ENCODE results near the gene IRX2. TPM values are rescaled to one million over a fixed set of nuclear protein-coding genes. Genes with fewer than 3 reads are reported as not detected.

Gene IRX2
- total RNA-seq, 1 donor from 2014 or later, result 0.52 TPM

- H3K9me3 ChIP-seq (ENCODE audit: control insufficient read depth in 3 of 3, low read length in 3 of 3), result no peaks in the 10 kb centered on the region
- no peaks in the 10 kb centered on the region for H3K36me3 ChIP-seq (ENCODE audit: control insufficient read depth in 3 of 3, insufficient read depth in 3 of 3, low read length in 3 of 3)
- H3K4me3 ChIP-seq (ENCODE audit: low read length in 3 of 3), result no peak overlapping the region
- peaks cover 0 to 14% (median 0%) of the 10 kb centered on the region in 3 donors for H3K27me3 ChIP-seq (ENCODE audit: control insufficient read depth in 3 of 3, insufficient read depth in 3 of 3, low read length in 3 of 3)
- no peak overlapping the region for H3K9ac ChIP-seq (ENCODE audit: low read depth in 1 of 3, low read length in 3 of 3)
- H3K27ac ChIP-seq (ENCODE audit: low read depth, low read length), result no peak overlapping the region
- H3K4me1 ChIP-seq (ENCODE audit: control insufficient read depth in 3 of 3, insufficient read depth in 3 of 3, low read length in 3 of 3), result no peaks in the 10 kb centered on the region
Observed at GRCh38 chr5:2699686-2700085, 51.8 kb downstream of the IRX2 start.

- no peaks in the 10 kb centered on the region for H3K36me3 ChIP-seq (ENCODE audit: control insufficient read depth in 3 of 3, insufficient read depth in 3 of 3, low read length in 3 of 3)
- no peak overlapping the region for H3K9ac ChIP-seq (ENCODE audit: low read depth in 1 of 3, low read length in 3 of 3)
- H3K4me3 ChIP-seq (ENCODE audit: low read length in 3 of 3), result no peak overlapping the region
- no peaks in the 10 kb centered on the region for H3K4me1 ChIP-seq (ENCODE audit: control insufficient read depth in 3 of 3, insufficient read depth in 3 of 3, low read length in 3 of 3)
- H3K27ac ChIP-seq (ENCODE audit: low read depth, low read length), result no peak overlapping the region
- no peaks in the 10 kb centered on the region for H3K9me3 ChIP-seq (ENCODE audit: control insufficient read depth in 3 of 3, low read length in 3 of 3)
- H3K27me3 ChIP-seq (ENCODE audit: control insufficient read depth in 3 of 3, insufficient read depth in 3 of 3, low read length in 3 of 3), result peaks cover 0 to 14% (median 0%) of the 10 kb centered on the region in 3 donors
Observed at GRCh38 chr5:2699231-2699630, 52.2 kb downstream of the IRX2 start.

- no peak overlapping the region for H3K27ac ChIP-seq (ENCODE audit: low read depth, low read length)
- H3K4me1 ChIP-seq (ENCODE audit: control insufficient read depth in 3 of 3, insufficient read depth in 3 of 3, low read length in 3 of 3), result no peaks in the 10 kb centered on the region
- no peak overlapping the region for H3K4me3 ChIP-seq (ENCODE audit: low read length in 3 of 3)
- H3K9me3 ChIP-seq (ENCODE audit: control insufficient read depth in 3 of 3, low read length in 3 of 3), result peaks cover 0 to 1% (median 0%) of the 10 kb centered on the region in 3 donors
- H3K9ac ChIP-seq (ENCODE audit: low read depth in 1 of 3, low read length in 3 of 3), result no peak overlapping the region
- H3K27me3 ChIP-seq (ENCODE audit: control insufficient read depth in 3 of 3, insufficient read depth in 3 of 3, low read length in 3 of 3), result peaks cover 0 to 14% (median 0%) of the 10 kb centered on the region in 3 donors
- H3K36me3 ChIP-seq (ENCODE audit: control insufficient read depth in 3 of 3, insufficient read depth in 3 of 3, low read length in 3 of 3), result no peaks in the 10 kb centered on the region
Observed at GRCh38 chr5:2698581-2698980, 52.9 kb downstream of the IRX2 start.

GRCh38 chr5:2697446-2698200 lies 53.9 kb downstream of the IRX2 start:
- Histone ChIP-seq H3K27ac (ENCODE audit: low read depth, low read length) (no peak overlapping the region), H3K9me3 (ENCODE audit: control insufficient read depth in 3 of 3, low read length in 3 of 3) (peaks cover 0 to 3% (median 0%) of the 10 kb centered on the region in 3 donors), H3K36me3 (ENCODE audit: control insufficient read depth in 3 of 3, insufficient read depth in 3 of 3, low read length in 3 of 3) (no peaks in the 10 kb centered on the region), H3K4me3 (ENCODE audit: low read length in 3 of 3) (no peak overlapping the region), H3K4me1 (ENCODE audit: control insufficient read depth in 3 of 3, insufficient read depth in 3 of 3, low read length in 3 of 3) (no peaks in the 10 kb centered on the region), H3K9ac (ENCODE audit: low read depth in 1 of 3, low read length in 3 of 3) (no peak overlapping the region), H3K27me3 (ENCODE audit: control insufficient read depth in 3 of 3, insufficient read depth in 3 of 3, low read length in 3 of 3) (peaks cover 0 to 8% (median 0%) of the 10 kb centered on the region in 3 donors)

- peaks cover 0 to 8% (median 0%) of the 10 kb centered on the region in 3 donors for H3K27me3 ChIP-seq (ENCODE audit: control insufficient read depth in 3 of 3, insufficient read depth in 3 of 3, low read length in 3 of 3)
- H3K4me3 ChIP-seq (ENCODE audit: low read length in 3 of 3), result no peak overlapping the region
- peaks cover 0 to 3% (median 0%) of the 10 kb centered on the region in 3 donors for H3K9me3 ChIP-seq (ENCODE audit: control insufficient read depth in 3 of 3, low read length in 3 of 3)
- no peaks in the 10 kb centered on the region for H3K36me3 ChIP-seq (ENCODE audit: control insufficient read depth in 3 of 3, insufficient read depth in 3 of 3, low read length in 3 of 3)
- H3K4me1 ChIP-seq (ENCODE audit: control insufficient read depth in 3 of 3, insufficient read depth in 3 of 3, low read length in 3 of 3), result no peaks in the 10 kb centered on the region
- H3K27ac ChIP-seq (ENCODE audit: low read depth, low read length), result no peak overlapping the region
- H3K9ac ChIP-seq (ENCODE audit: low read depth in 1 of 3, low read length in 3 of 3), result no peak overlapping the region
Observed at GRCh38 chr5:2697041-2697440, 54.4 kb downstream of the IRX2 start.

All from skeletal muscle tissue (tissue), 4 donors.